IMR-90 (cell line): ENCODE results near the gene ZNF618. TPM values are rescaled to one million over a fixed set of nuclear protein-coding genes. Genes with fewer than 3 reads are reported as not detected.

Source experiments
- ATAC-seq: fragments of 200-7000 bp; cut with Tn5 transposase; 2 replicates; pipeline ENCODE4 v1.9.1; 2020; ENCODE audit warnings: low read depth, mild to moderate bottlenecking, moderate library complexity
- BruUV-seq: library from RNA; stranded (reverse); fragments of 400-500 nt; replicated peaks from 2 replicates; lab custom pipeline; 2021; lab: Mats Ljungman, UMichigan
- CTCF ChIA-PET: fragments of 300-600 bp; formaldehyde crosslinking; extraction: SDS; loops from one replicate; lab custom pipeline; 2021; ENCODE audit warnings: antibody characterized with exemption; lab: Yijun Ruan, JAX
- POLR2A ChIA-PET: fragments of 300-600 bp; sonication (Branson Sonifier 250); formaldehyde crosslinking; loops from one replicate; lab custom pipeline; 2022; ENCODE audit warnings: antibody characterized with exemption; ENCODE audit not compliant: unreplicated experiment; lab: Charles Lee
- DNase-seq: peaks from one replicate; pipeline ENCODE4 v3.0.0; 2013
- H2AFZ ChIP-seq: replicated peaks from 2 replicates; pipeline ENCODE3; 2013; ENCODE audit warnings: low read length, mild to moderate bottlenecking; ENCODE audit not compliant: poor library complexity
- H2AK5ac ChIP-seq: 2 replicates; pipeline ENCODE4 v1.6.1; 2013; ENCODE audit warnings: low read depth, low read length, inconsistent platforms
- H2AK9ac ChIP-seq: replicated peaks from 2 replicates; pipeline ENCODE3; 2013; ENCODE audit warnings: mild to moderate bottlenecking, low read depth, low read length, moderate library complexity; ENCODE audit not compliant: poor library complexity
- H2BK120ac ChIP-seq: 2 replicates; pipeline ENCODE4 v1.6.1; 2013; ENCODE audit warnings: low read depth, low read length, inconsistent platforms
- H2BK15ac ChIP-seq: 3 replicates; pipeline ENCODE4 v1.6.1; 2013; ENCODE audit warnings: low read depth, low read length, inconsistent platforms
- H2BK20ac ChIP-seq: 2 replicates; pipeline ENCODE4 v1.6.1; 2013; ENCODE audit warnings: low read depth, mild to moderate bottlenecking, inconsistent platforms, low read length, moderate library complexity
- H2BK5ac ChIP-seq: 2 replicates; pipeline ENCODE4 v1.6.1; 2013; ENCODE audit warnings: mild to moderate bottlenecking, low read depth, low read length, inconsistent platforms; ENCODE audit not compliant: poor library complexity, severe bottlenecking
- H3K14ac ChIP-seq: replicated peaks from 2 replicates; pipeline ENCODE4 v1.6.1; 2013; ENCODE audit warnings: low read depth, low read length, inconsistent platforms
- H3K18ac ChIP-seq: 2 replicates; pipeline ENCODE4 v1.6.1; 2013; ENCODE audit warnings: low read depth, low read length, control low read depth
- H3K23ac ChIP-seq: 2 replicates; pipeline ENCODE4 v1.6.1; 2013; ENCODE audit warnings: low read depth, low read length, inconsistent platforms
- H3K27ac ChIP-seq: 2 replicates; pipeline ENCODE4 v1.5.1; 2013; ENCODE audit warnings: mild to moderate bottlenecking, control low read depth, low read length; ENCODE audit not compliant: insufficient read depth
- H3K27me3 ChIP-seq: 2 replicates; pipeline ENCODE4 v1.6.1; 2013; ENCODE audit warnings: low read length; ENCODE audit not compliant: control insufficient read depth, insufficient read depth
- H3K36me3 ChIP-seq: 2 replicates; pipeline ENCODE4 v1.6.1; 2013; ENCODE audit warnings: low read length, mixed read lengths; ENCODE audit not compliant: control insufficient read depth, insufficient read depth
- H3K4ac ChIP-seq: 2 replicates; pipeline ENCODE4 v1.6.1; 2013; ENCODE audit warnings: low read depth, low read length, inconsistent platforms
- H3K4me1 ChIP-seq: 2 replicates; pipeline ENCODE4 v1.6.1; 2013; ENCODE audit warnings: low read length, mixed read lengths; ENCODE audit not compliant: control insufficient read depth, insufficient read depth
- H3K4me2 ChIP-seq: 2 replicates; pipeline ENCODE4 v1.6.1; 2013; ENCODE audit warnings: low read depth, mild to moderate bottlenecking, control low read depth, low read length, moderate library complexity
- H3K4me3 ChIP-seq: 2 replicates; pipeline ENCODE4 v1.5.1; 2013; ENCODE audit warnings: low read depth, mild to moderate bottlenecking, control low read depth, low read length, moderate library complexity; ENCODE audit not compliant: insufficient read depth
- H3K56ac ChIP-seq: 2 replicates; pipeline ENCODE4 v1.6.1; 2013; ENCODE audit warnings: low read length, inconsistent platforms; ENCODE audit not compliant: insufficient read depth; ENCODE audit errors: extremely low read depth
- H3K79me1 ChIP-seq, 2 experiments: 2 replicates each; pipeline ENCODE4 v1.6.1; 2013; ENCODE audit warnings: low read length in 2 of 2, inconsistent platforms in 1 of 2, low read depth in 1 of 2
- H3K9ac ChIP-seq: 2 replicates; pipeline ENCODE4 v1.6.1; 2013; ENCODE audit warnings: low read depth, low read length, control low read depth
- H3K9me1 ChIP-seq: 2 replicates; pipeline ENCODE4 v1.6.1; 2013; ENCODE audit warnings: low read length, inconsistent platforms; ENCODE audit not compliant: insufficient read depth
- H3K9me3 ChIP-seq: 2 replicates; pipeline ENCODE4 v1.6.1; 2013; ENCODE audit warnings: low read length; ENCODE audit not compliant: control insufficient read depth, insufficient read depth
- H4K20me1 ChIP-seq: 2 replicates; pipeline ENCODE4 v1.6.1; 2013; ENCODE audit warnings: low read length, inconsistent platforms; ENCODE audit not compliant: insufficient read depth
- H4K5ac ChIP-seq: 2 replicates; pipeline ENCODE4 v1.6.1; 2013; ENCODE audit warnings: mild to moderate bottlenecking, low read depth, low read length, control low read depth
- H4K8ac ChIP-seq, 2 experiments: 2 replicates each; pipeline ENCODE4 v1.6.1; 2013; ENCODE audit warnings: low read depth in 2 of 2, low read length in 2 of 2, control low read depth in 1 of 2, inconsistent platforms in 1 of 2
- H4K91ac ChIP-seq: 2 replicates; pipeline ENCODE4 v1.6.1; 2013; ENCODE audit warnings: low read depth, low read length, inconsistent platforms; ENCODE audit not compliant: insufficient read depth
- BHLHE40 ChIP-seq: fragments of 150-350 bp; IDR thresholded peaks from 2 replicates; pipeline ENCODE4 v1.6.1; 2016; ENCODE audit warnings: mild to moderate bottlenecking, low read depth, low read length
- CEBPB ChIP-seq: IDR thresholded peaks from 2 replicates; pipeline ENCODE4 v1.6.1; 2012; ENCODE audit warnings: low read depth, low read length, improper control_type of control experiment
- CHD1 ChIP-seq: IDR thresholded peaks from 2 replicates; pipeline ENCODE4 v1.6.1; 2012; ENCODE audit warnings: low read depth, low read length, improper control_type of control experiment
- FOS ChIP-seq: fragments of 150-350 bp; IDR thresholded peaks from 2 replicates; pipeline ENCODE4 v1.6.1; 2016; ENCODE audit warnings: low read depth, low read length
- MAFK ChIP-seq: IDR thresholded peaks from 2 replicates; pipeline ENCODE4 v1.6.1; 2012; ENCODE audit warnings: low read depth, low read length, improper control_type of control experiment
- MAZ ChIP-seq: IDR thresholded peaks from 2 replicates; pipeline ENCODE4 v1.6.1; 2012; ENCODE audit warnings: low read depth, mild to moderate bottlenecking, low read length, improper control_type of control experiment, moderate library complexity, borderline replicate concordance
- MXI1 ChIP-seq: IDR thresholded peaks from 2 replicates; pipeline ENCODE4 v1.6.1; 2012; ENCODE audit warnings: low read depth, mild to moderate bottlenecking, low read length, moderate library complexity, borderline replicate concordance
- NFE2L2 ChIP-seq: fragments of 150-350 bp; IDR thresholded peaks from 2 replicates; pipeline ENCODE4 v1.6.1; 2016; ENCODE audit warnings: low read depth, mild to moderate bottlenecking, low read length
- POLR2A ChIP-seq: IDR thresholded peaks from 2 replicates; pipeline ENCODE4 v1.6.1; 2012; ENCODE audit warnings: mild to moderate bottlenecking, low read depth, low read length
- RAD21 ChIP-seq: IDR thresholded peaks from 2 replicates; pipeline ENCODE4 v1.6.1; 2012; ENCODE audit warnings: low read length, improper control_type of control experiment
- RCOR1 ChIP-seq: IDR thresholded peaks from 2 replicates; pipeline ENCODE4 v1.6.1; 2012; ENCODE audit warnings: mild to moderate bottlenecking, low read length, improper control_type of control experiment; ENCODE audit not compliant: insufficient replicate concordance
- RFX5 ChIP-seq: IDR thresholded peaks from 2 replicates; pipeline ENCODE4 v1.8.0; 2012; ENCODE audit warnings: low read depth, mild to moderate bottlenecking, low read length, moderate library complexity
- SMC3 ChIP-seq: fragments of 150-350 bp; IDR thresholded peaks from 2 replicates; pipeline ENCODE4 v1.6.1; 2016; ENCODE audit warnings: low read depth, mild to moderate bottlenecking, antibody characterized with exemption, low read length, moderate library complexity
- WGBS, 2 experiments: methylation state at CpG; one replicate each; pipeline versions ENCODE4 v1.1.5 to v1.1.7; 2013; ENCODE audit warnings: missing lambda C conversion rate in 2 of 2; ENCODE audit not compliant: insufficient read length in 1 of 2; ENCODE audit errors: extremely low coverage in 2 of 2; 5-methylcytosine and 5-hydroxymethylcytosine counted together
- dilution Hi-C: fragments of 300-500 bp; cut with HindIII; formaldehyde crosslinking; loops from one replicate; pipeline ENCODE4 v1.14.3; 2018; ENCODE audit warnings: low sequenced_read_pairs; ENCODE audit not compliant: unreplicated experiment
- in situ Hi-C: fragments of 300-500 bp; cut with MboI; formaldehyde crosslinking; loops from 3 replicates; pipeline ENCODE4 v1.14.3; 2019; ENCODE audit warnings: low sequenced_read_pairs, inconsistent platforms, mixed read lengths
- intact Hi-C: fragments of 100-400 bp; cut with micrococcal nuclease; formaldehyde crosslinking; loops from 2 replicates; pipeline ENCODE4 v1.10.0; 2022
- polyA plus RNA-seq, 3 experiments: library from polyadenylated mRNA; depleted of rRNA; stranded (reverse); fragments of >200 nt; gene quantifications; 2 replicates each; pipeline ENCODE4 v1.2.3, GENCODE V29; 2012; ENCODE audit warnings: low replicate concordance in 1 of 3
- total RNA-seq: library from RNA; depleted of rRNA; stranded (reverse); fragments of >200 nt; gene quantifications from 2 replicates; pipeline ENCODE4 v1.2.3, GENCODE V29; 2012
- TF ChIP-seq, protein P1 (sequence below): fragments of 150-350 bp; IDR thresholded peaks from 2 replicates; pipeline ENCODE4 v1.6.1; 2016; ENCODE audit warnings: low read depth, mild to moderate bottlenecking, low read length, moderate library complexity, borderline replicate concordance
- TF ChIP-seq, protein P2 (sequence below): conservative IDR thresholded peaks from 2 replicates; pipeline ENCODE4 v1.5.1; 2012; ENCODE audit warnings: mild to moderate bottlenecking, low read depth, low read length, improper control_type of control experiment

The ZNF618 gene
- total and polyA plus RNA-seq, 2 of the 4 experiments (the other 2 are of a cell fraction) = 8.2 to 9.4 TPM

DNA sequence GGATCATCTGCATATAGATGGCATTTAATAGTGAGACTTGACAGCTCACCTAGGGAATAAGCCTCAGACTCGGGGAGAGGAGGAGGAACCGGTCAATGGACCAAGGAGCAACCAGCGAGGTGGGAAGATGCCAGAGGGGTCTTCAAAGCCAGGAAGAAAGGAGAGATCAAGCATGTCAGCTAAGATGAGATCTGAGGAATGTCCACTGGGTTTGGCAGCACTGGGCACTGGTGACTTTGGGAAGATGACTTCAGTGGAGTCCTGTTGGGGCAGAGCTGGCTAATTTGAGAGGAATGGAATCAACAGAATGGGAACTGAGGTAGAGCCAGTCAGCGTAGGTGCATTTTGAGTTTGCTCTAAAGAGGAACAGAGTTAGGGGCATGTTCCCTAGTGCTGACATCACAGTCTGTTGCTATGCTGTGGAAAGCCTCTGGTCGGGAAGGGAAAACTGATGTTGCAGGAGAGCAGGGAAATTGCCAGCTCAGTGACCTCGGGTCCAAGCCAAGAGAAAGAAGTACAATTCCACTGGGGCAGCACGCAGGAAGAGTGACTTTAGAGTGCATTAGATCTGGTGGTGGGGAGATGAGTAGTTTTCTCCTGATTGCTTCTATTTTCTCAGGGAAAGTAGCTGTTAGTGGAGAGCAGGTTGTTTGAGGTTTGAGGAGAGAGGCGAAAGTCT lies 56.9 kb downstream of the ZNF618 start:
- no peak overlapping the region for H3K4me3 ChIP-seq
- no peak overlapping the region for H3K56ac ChIP-seq
- 0 out of 2 replicates have a peak overlapping the region, but pooled peaks have one; percentile 15 for H3K23ac ChIP-seq
- no peak overlapping the region for H2BK5ac ChIP-seq
- H3K9me3 ChIP-seq = peaks cover 5% of the 10 kb centered on the region
- H3K4me2 ChIP-seq = no peak overlapping the region
- no peak overlapping the region for H2AFZ ChIP-seq
- ChIA-PET CTCF (no interaction called here), POLR2A (no interaction called here)
- H3K9me1 ChIP-seq = peaks cover 36% of the 10 kb centered on the region
- peak overlapping the region; percentile 53; the same call in 1 of the 2 replicates for H3K14ac ChIP-seq
- no peaks in the 10 kb centered on the region for H3K36me3 ChIP-seq
- H4K91ac ChIP-seq = no peak overlapping the region; the same call in 1 of the 2 replicates
- 100% methylated on average over 6 of the region's 8 CpGs; no CpG with 5 or more reads in 1 of the 2 experiments for WGBS, 2 experiments
- dilution Hi-C loops (no loop called here), intact Hi-C loops (no loop called here), in situ Hi-C loops (no loop called here)
- peak; percentile 27; the same call in 1 of the 2 replicates for ATAC-seq
- H4K5ac ChIP-seq = no peak overlapping the region
- no TSS peak for BruUV-seq
- H3K18ac ChIP-seq = no peak overlapping the region
- H3K27ac ChIP-seq = no peak overlapping the region
- no peak overlapping the region for H4K8ac ChIP-seq
- H3K4me1 ChIP-seq = peaks cover 8% of the 10 kb centered on the region
- H3K4ac ChIP-seq = no peak overlapping the region
- peaks cover 43 to 81% of the 10 kb centered on the region in 2 experiments for H3K79me1 ChIP-seq
- no peak overlapping the region for H2AK9ac ChIP-seq
- H3K27me3 ChIP-seq = no peaks in the 10 kb centered on the region
- H2BK15ac ChIP-seq = no peak overlapping the region
- no peak overlapping the region for H3K9ac ChIP-seq
- peaks cover 51% of the 10 kb centered on the region; the same call in 1 of the 2 replicates for H4K20me1 ChIP-seq
- H2BK20ac ChIP-seq = no peak overlapping the region
- no peak overlapping the region for H2AK5ac ChIP-seq
- no peak for DNase-seq
- H2BK120ac ChIP-seq = no peak overlapping the region
- TF ChIP-seq BHLHE40 = no peak
- no peak for TF ChIP-seq MAFK
- TF ChIP-seq, protein P1, sequence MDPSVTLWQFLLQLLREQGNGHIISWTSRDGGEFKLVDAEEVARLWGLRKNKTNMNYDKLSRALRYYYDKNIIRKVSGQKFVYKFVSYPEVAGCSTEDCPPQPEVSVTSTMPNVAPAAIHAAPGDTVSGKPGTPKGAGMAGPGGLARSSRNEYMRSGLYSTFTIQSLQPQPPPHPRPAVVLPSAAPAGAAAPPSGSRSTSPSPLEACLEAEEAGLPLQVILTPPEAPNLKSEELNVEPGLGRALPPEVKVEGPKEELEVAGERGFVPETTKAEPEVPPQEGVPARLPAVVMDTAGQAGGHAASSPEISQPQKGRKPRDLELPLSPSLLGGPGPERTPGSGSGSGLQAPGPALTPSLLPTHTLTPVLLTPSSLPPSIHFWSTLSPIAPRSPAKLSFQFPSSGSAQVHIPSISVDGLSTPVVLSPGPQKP = no peak
- TF ChIP-seq FOS = no peak
- no peak for TF ChIP-seq RAD21
- TF ChIP-seq RCOR1 = no peak
- TF ChIP-seq, protein P2, sequence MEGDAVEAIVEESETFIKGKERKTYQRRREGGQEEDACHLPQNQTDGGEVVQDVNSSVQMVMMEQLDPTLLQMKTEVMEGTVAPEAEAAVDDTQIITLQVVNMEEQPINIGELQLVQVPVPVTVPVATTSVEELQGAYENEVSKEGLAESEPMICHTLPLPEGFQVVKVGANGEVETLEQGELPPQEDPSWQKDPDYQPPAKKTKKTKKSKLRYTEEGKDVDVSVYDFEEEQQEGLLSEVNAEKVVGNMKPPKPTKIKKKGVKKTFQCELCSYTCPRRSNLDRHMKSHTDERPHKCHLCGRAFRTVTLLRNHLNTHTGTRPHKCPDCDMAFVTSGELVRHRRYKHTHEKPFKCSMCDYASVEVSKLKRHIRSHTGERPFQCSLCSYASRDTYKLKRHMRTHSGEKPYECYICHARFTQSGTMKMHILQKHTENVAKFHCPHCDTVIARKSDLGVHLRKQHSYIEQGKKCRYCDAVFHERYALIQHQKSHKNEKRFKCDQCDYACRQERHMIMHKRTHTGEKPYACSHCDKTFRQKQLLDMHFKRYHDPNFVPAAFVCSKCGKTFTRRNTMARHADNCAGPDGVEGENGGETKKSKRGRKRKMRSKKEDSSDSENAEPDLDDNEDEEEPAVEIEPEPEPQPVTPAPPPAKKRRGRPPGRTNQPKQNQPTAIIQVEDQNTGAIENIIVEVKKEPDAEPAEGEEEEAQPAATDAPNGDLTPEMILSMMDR = no peak
- TF ChIP-seq MAZ = no peak
- no peak for TF ChIP-seq CEBPB
- no peak for TF ChIP-seq POLR2A
- TF ChIP-seq MXI1 = no peak
- no peak for TF ChIP-seq NFE2L2
- TF ChIP-seq RFX5 = no peak
- TF ChIP-seq CHD1 = no peak
- TF ChIP-seq SMC3 = no peak
